Fibroblast of villous mesenchyme (primary cell): ENCODE results near the gene GCM1. TPM values are rescaled to one million over a fixed set of nuclear protein-coding genes. Genes with fewer than 3 reads are reported as not detected.

ENCODE experiments used
- DNase-seq: peaks from one replicate; pipeline ENCODE4 v3.0.0-alpha.2; 2010; ENCODE audit warnings: low read depth
- H3K4me3 ChIP-seq: 2 replicates; pipeline ENCODE4 v1.5.1; 2011; ENCODE audit warnings: low read depth, mild to moderate bottlenecking, low read length
- CTCF ChIP-seq: IDR thresholded peaks from 2 replicates; pipeline ENCODE4 v1.5.1; 2012; ENCODE audit warnings: low read depth, mild to moderate bottlenecking, low read length; ENCODE audit not compliant: insufficient read depth
- total RNA-seq: library from RNA; depleted of rRNA; stranded (reverse); fragments of >200 nt; gene quantifications from 2 replicates; pipeline ENCODE4 v1.2.3, GENCODE V29; 2012

GCM1 gene
- total RNA-seq, 1 donor: not detected

- no peak for TF ChIP-seq CTCF
- DNase-seq: no peak
Measured at GRCh38 chr6:53180678-53181077, 32.0 kb upstream of the GCM1 start.

GRCh38 chr6:53179961-53180651, 31.5 kb upstream of the GCM1 start:
- H3K4me3 ChIP-seq: no peak overlapping the region
- TF ChIP-seq CTCF: no peak
- no peak for DNase-seq

More at GRCh38 chr6:53180678-53181077, 32.0 kb upstream of the GCM1 start:
- no peak overlapping the region for H3K4me3 ChIP-seq

GRCh38 chr6:53178837-53179432, 30.3 kb upstream of the GCM1 start:
- H3K4me3 ChIP-seq: no peak overlapping the region
- no peak for TF ChIP-seq CTCF
- DNase-seq: no peak

GRCh38 chr6:53175027-53175426, 26.4 kb upstream of the GCM1 start:
- H3K4me3 ChIP-seq: no peak overlapping the region
- no peak for DNase-seq
- TF ChIP-seq CTCF: no peak

- no peak for TF ChIP-seq CTCF
- no peak overlapping the region for H3K4me3 ChIP-seq
- no peak for DNase-seq
Measured at GRCh38 chr6:53172468-53172803, 23.8 kb upstream of the GCM1 start.

GRCh38 chr6:53171605-53172467, 23.2 kb upstream of the GCM1 start:
- TF ChIP-seq CTCF: peak; percentile 100
- DNase-seq: peak; percentile 77
- no peak overlapping the region for H3K4me3 ChIP-seq
